ENCODE results near the gene TMSB10. TPM values are rescaled to one million over a fixed set of nuclear protein-coding genes. Genes with fewer than 3 reads are reported as not detected.

TMSB10 gene
- total RNA-seq, 1 experiment from 2014 or later: 869 TPM

DNA sequence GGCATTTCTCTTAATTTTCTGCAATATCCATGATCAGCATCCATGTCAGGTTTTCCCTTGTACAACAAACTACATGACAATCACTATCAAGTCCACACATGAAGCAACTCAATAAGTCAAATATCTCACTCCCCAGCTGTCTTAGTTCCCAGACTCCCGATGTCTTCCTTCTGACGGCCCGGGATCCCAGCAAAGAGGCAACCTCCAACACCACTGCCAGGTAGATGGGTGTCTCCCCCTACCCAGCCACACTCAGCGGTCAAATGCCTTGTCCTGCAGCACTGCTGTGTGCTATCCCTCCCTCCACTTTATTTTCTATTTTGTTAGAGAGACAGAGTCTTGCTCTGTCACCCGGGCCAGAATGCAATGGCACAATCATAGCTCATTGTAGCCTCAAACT lies 47.9 kb upstream of the TMSB10 start:
- Mint-ChIP-seq H3K27ac (no peak overlapping the region), H3K27me3 (ENCODE audit: low read depth) (peaks cover 55% of the 10 kb centered on the region), H3K4me1 (peaks cover 35% of the 10 kb centered on the region), H3K9me3 (peaks cover 9% of the 10 kb centered on the region), H3K4me3 (no peak overlapping the region), H3K36me3 (peaks cover 7% of the 10 kb centered on the region)
- CTCF ChIA-PET: interaction anchor here (0.5 to 2.5 kb wide), 43 partner anchors 8 to 364 kb away, joined by 3 to 47 read pairs (median 4); partner anchors contain the start of genes DNAH6 and TRABD2A
- TF ChIP-seq, protein P1, sequence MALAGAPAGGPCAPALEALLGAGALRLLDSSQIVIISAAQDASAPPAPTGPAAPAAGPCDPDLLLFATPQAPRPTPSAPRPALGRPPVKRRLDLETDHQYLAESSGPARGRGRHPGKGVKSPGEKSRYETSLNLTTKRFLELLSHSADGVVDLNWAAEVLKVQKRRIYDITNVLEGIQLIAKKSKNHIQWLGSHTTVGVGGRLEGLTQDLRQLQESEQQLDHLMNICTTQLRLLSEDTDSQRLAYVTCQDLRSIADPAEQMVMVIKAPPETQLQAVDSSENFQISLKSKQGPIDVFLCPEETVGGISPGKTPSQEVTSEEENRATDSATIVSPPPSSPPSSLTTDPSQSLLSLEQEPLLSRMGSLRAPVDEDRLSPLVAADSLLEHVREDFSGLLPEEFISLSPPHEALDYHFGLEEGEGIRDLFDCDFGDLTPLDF (CRISPR knock-in tag; IDR thresholded peaks at IDR 0.05): no peak
- no peak for TF ChIP-seq FOXK1 (CRISPR knock-in tag; IDR thresholded peaks at IDR 0.05)
- TF ChIP-seq ZNF232 (CRISPR knock-in tag; IDR thresholded peaks at IDR 0.05): no peak
- TF ChIP-seq, protein P2, sequence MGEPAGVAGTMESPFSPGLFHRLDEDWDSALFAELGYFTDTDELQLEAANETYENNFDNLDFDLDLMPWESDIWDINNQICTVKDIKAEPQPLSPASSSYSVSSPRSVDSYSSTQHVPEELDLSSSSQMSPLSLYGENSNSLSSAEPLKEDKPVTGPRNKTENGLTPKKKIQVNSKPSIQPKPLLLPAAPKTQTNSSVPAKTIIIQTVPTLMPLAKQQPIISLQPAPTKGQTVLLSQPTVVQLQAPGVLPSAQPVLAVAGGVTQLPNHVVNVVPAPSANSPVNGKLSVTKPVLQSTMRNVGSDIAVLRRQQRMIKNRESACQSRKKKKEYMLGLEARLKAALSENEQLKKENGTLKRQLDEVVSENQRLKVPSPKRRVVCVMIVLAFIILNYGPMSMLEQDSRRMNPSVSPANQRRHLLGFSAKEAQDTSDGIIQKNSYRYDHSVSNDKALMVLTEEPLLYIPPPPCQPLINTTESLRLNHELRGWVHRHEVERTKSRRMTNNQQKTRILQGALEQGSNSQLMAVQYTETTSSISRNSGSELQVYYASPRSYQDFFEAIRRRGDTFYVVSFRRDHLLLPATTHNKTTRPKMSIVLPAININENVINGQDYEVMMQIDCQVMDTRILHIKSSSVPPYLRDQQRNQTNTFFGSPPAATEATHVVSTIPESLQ (CRISPR knock-in tag; IDR thresholded peaks at IDR 0.05): no peak
- TF ChIP-seq, protein P3, sequence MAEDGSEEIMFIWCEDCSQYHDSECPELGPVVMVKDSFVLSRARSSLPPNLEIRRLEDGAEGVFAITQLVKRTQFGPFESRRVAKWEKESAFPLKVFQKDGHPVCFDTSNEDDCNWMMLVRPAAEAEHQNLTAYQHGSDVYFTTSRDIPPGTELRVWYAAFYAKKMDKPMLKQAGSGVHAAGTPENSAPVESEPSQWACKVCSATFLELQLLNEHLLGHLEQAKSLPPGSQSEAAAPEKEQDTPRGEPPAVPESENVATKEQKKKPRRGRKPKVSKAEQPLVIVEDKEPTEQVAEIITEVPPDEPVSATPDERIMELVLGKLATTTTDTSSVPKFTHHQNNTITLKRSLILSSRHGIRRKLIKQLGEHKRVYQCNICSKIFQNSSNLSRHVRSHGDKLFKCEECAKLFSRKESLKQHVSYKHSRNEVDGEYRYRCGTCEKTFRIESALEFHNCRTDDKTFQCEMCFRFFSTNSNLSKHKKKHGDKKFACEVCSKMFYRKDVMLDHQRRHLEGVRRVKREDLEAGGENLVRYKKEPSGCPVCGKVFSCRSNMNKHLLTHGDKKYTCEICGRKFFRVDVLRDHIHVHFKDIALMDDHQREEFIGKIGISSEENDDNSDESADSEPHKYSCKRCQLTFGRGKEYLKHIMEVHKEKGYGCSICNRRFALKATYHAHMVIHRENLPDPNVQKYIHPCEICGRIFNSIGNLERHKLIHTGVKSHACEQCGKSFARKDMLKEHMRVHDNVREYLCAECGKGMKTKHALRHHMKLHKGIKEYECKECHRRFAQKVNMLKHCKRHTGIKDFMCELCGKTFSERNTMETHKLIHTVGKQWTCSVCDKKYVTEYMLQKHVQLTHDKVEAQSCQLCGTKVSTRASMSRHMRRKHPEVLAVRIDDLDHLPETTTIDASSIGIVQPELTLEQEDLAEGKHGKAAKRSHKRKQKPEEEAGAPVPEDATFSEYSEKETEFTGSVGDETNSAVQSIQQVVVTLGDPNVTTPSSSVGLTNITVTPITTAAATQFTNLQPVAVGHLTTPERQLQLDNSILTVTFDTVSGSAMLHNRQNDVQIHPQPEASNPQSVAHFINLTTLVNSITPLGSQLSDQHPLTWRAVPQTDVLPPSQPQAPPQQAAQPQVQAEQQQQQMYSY (CRISPR knock-in tag; IDR thresholded peaks at IDR 0.05): no peak
- TF ChIP-seq, protein P4, sequence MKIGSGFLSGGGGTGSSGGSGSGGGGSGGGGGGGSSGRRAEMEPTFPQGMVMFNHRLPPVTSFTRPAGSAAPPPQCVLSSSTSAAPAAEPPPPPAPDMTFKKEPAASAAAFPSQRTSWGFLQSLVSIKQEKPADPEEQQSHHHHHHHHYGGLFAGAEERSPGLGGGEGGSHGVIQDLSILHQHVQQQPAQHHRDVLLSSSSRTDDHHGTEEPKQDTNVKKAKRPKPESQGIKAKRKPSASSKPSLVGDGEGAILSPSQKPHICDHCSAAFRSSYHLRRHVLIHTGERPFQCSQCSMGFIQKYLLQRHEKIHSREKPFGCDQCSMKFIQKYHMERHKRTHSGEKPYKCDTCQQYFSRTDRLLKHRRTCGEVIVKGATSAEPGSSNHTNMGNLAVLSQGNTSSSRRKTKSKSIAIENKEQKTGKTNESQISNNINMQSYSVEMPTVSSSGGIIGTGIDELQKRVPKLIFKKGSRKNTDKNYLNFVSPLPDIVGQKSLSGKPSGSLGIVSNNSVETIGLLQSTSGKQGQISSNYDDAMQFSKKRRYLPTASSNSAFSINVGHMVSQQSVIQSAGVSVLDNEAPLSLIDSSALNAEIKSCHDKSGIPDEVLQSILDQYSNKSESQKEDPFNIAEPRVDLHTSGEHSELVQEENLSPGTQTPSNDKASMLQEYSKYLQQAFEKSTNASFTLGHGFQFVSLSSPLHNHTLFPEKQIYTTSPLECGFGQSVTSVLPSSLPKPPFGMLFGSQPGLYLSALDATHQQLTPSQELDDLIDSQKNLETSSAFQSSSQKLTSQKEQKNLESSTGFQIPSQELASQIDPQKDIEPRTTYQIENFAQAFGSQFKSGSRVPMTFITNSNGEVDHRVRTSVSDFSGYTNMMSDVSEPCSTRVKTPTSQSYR (CRISPR knock-in tag; IDR thresholded peaks at IDR 0.05): no peak
- TF ChIP-seq RORB (CRISPR knock-in tag; IDR thresholded peaks at IDR 0.05): no peak
- TF ChIP-seq, protein P5, sequence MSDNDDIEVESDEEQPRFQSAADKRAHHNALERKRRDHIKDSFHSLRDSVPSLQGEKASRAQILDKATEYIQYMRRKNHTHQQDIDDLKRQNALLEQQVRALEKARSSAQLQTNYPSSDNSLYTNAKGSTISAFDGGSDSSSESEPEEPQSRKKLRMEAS (CRISPR knock-in tag; IDR thresholded peaks at IDR 0.05): no peak
- no peak for TF ChIP-seq GTF2I (CRISPR knock-in tag; conservative IDR thresholded peaks at IDR 0.05)
- TF ChIP-seq, protein P6, sequence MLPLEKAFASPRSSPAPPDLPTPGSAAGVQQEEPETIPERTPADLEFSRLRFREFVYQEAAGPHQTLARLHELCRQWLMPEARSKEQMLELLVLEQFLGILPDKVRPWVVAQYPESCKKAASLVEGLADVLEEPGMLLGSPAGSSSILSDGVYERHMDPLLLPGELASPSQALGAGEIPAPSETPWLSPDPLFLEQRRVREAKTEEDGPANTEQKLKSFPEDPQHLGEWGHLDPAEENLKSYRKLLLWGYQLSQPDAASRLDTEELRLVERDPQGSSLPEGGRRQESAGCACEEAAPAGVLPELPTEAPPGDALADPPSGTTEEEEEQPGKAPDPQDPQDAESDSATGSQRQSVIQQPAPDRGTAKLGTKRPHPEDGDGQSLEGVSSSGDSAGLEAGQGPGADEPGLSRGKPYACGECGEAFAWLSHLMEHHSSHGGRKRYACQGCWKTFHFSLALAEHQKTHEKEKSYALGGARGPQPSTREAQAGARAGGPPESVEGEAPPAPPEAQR (CRISPR knock-in tag; IDR thresholded peaks at IDR 0.05): no peak
- TF ChIP-seq, protein P7, sequence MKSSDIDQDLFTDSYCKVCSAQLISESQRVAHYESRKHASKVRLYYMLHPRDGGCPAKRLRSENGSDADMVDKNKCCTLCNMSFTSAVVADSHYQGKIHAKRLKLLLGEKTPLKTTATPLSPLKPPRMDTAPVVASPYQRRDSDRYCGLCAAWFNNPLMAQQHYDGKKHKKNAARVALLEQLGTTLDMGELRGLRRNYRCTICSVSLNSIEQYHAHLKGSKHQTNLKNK (CRISPR knock-in tag; IDR thresholded peaks at IDR 0.05): no peak
- TF ChIP-seq RELA (CRISPR knock-in tag; IDR thresholded peaks at IDR 0.05; ENCODE audit: borderline replicate concordance): no peak
- TF ChIP-seq, protein P8, sequence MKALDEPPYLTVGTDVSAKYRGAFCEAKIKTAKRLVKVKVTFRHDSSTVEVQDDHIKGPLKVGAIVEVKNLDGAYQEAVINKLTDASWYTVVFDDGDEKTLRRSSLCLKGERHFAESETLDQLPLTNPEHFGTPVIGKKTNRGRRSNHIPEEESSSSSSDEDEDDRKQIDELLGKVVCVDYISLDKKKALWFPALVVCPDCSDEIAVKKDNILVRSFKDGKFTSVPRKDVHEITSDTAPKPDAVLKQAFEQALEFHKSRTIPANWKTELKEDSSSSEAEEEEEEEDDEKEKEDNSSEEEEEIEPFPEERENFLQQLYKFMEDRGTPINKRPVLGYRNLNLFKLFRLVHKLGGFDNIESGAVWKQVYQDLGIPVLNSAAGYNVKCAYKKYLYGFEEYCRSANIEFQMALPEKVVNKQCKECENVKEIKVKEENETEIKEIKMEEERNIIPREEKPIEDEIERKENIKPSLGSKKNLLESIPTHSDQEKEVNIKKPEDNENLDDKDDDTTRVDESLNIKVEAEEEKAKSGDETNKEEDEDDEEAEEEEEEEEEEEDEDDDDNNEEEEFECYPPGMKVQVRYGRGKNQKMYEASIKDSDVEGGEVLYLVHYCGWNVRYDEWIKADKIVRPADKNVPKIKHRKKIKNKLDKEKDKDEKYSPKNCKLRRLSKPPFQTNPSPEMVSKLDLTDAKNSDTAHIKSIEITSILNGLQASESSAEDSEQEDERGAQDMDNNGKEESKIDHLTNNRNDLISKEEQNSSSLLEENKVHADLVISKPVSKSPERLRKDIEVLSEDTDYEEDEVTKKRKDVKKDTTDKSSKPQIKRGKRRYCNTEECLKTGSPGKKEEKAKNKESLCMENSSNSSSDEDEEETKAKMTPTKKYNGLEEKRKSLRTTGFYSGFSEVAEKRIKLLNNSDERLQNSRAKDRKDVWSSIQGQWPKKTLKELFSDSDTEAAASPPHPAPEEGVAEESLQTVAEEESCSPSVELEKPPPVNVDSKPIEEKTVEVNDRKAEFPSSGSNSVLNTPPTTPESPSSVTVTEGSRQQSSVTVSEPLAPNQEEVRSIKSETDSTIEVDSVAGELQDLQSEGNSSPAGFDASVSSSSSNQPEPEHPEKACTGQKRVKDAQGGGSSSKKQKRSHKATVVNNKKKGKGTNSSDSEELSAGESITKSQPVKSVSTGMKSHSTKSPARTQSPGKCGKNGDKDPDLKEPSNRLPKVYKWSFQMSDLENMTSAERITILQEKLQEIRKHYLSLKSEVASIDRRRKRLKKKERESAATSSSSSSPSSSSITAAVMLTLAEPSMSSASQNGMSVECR (CRISPR knock-in tag; IDR thresholded peaks at IDR 0.05; ENCODE audit: borderline replicate concordance): no peak
- no peak for TF ChIP-seq ZNF416 (CRISPR knock-in tag; IDR thresholded peaks at IDR 0.05)
- no peak for TF ChIP-seq OVOL2 (CRISPR knock-in tag; IDR thresholded peaks at IDR 0.05; ENCODE audit: borderline replicate concordance)
- TF ChIP-seq CREM (CRISPR knock-in tag; IDR thresholded peaks at IDR 0.05): no peak
- no peak for TF ChIP-seq MXD4 (CRISPR knock-in tag; IDR thresholded peaks at IDR 0.05; ENCODE audit: borderline replicate concordance)
- TF ChIP-seq NR2C2 (CRISPR knock-in tag; IDR thresholded peaks at IDR 0.05): no peak
- no peak for DNase-seq (ENCODE audit: low spot score)
- POLR2A ChIA-PET: no interaction called here
- no peak for ATAC-seq
